K562 (cell line): Measurements from ENCODE around the gene PLAAT3. TPM values are rescaled to one million over a fixed set of nuclear protein-coding genes. Genes with fewer than 3 reads are reported as not detected.

Source experiments
- ARHGAP35 ChIP-seq: fragments of 450-650 bp; IDR thresholded peaks from 2 replicates; pipeline ENCODE4 v1.6.1; 2018; ENCODE audit not compliant: partially characterized antibody
- CBFA2T3 ChIP-seq: fragments of 450-650 bp; IDR thresholded peaks from 2 replicates; pipeline ENCODE4 v1.6.1; 2017
- ELF1 ChIP-seq: fragments of 200-800 bp; sonication (Bioruptor generic); IDR thresholded peaks from 2 replicates; pipeline ENCODE4 v1.6.1; 2016; ENCODE audit warnings: missing genetic modification characterization, missing compliant biosample characterization
- HDAC2 ChIP-seq: fragments of 450-650 bp; IDR thresholded peaks from 2 replicates; pipeline ENCODE4 v1.6.1; 2016; ENCODE audit warnings: mild to moderate bottlenecking
- HDAC3 ChIP-seq: fragments of 450-650 bp; IDR thresholded peaks from 2 replicates; pipeline ENCODE4 v1.6.1; 2018; ENCODE audit warnings: borderline replicate concordance, mild to moderate bottlenecking, moderate library complexity; ENCODE audit not compliant: partially characterized antibody
- HMGN3 ChIP-seq: IDR thresholded peaks from 2 replicates; pipeline ENCODE4 v1.6.1; 2011; ENCODE audit warnings: borderline replicate concordance, low read depth, mild to moderate bottlenecking, mixed read lengths, low read length; ENCODE audit not compliant: insufficient read length; ENCODE audit errors: extremely low read depth
- HOXB6 ChIP-seq: fragments of 250-450 bp; sonication (Bioruptor Pico); IDR thresholded peaks from 2 replicates; pipeline ENCODE4 v1.5.1; 2022; ENCODE audit warnings: mild to moderate bottlenecking, borderline replicate concordance
- MAZ ChIP-seq, 2 experiments: fragments of 450-650 bp in 1 of 2; sonication (generic) in 1 of 2; formaldehyde crosslinking; IDR thresholded peaks in 1 of 2; conservative IDR thresholded peaks in 1 of 2; 2 replicates each; pipeline versions ENCODE4 v1.4.0 to v1.5.0; 2020; ENCODE audit warnings: mild to moderate bottlenecking in 1 of 2, missing genetic modification reagents in 1 of 2
- MEIS2 ChIP-seq: fragments of 450-650 bp; IDR thresholded peaks from 2 replicates; pipeline ENCODE4 v1.6.1; 2014; ENCODE audit warnings: mild to moderate bottlenecking; ENCODE audit not compliant: partially characterized antibody
- POLR2H ChIP-seq: IDR thresholded peaks from 2 replicates; pipeline ENCODE4 v1.6.1; 2016; ENCODE audit warnings: missing genetic modification characterization, low read depth, mild to moderate bottlenecking, control low read depth, missing compliant biosample characterization, moderate library complexity
- RAD51 ChIP-seq: fragments of 450-650 bp; IDR thresholded peaks from 2 replicates; pipeline ENCODE4 v1.7.1; 2016; ENCODE audit warnings: low read depth, mild to moderate bottlenecking, borderline replicate concordance
- SIN3A ChIP-seq, 2 experiments: fragments of 150-350 bp in 1 of 2; IDR thresholded peaks; 2 replicates each; pipeline ENCODE4 v1.6.1; 2011 to 2016; ENCODE audit warnings: borderline replicate concordance in 2 of 2, low read depth in 2 of 2, low read length in 2 of 2, mild to moderate bottlenecking in 2 of 2, moderate library complexity in 2 of 2; ENCODE audit not compliant: control insufficient read depth in 1 of 2
- SPI1 ChIP-seq: IDR thresholded peaks from 2 replicates; pipeline ENCODE4 v1.6.1; 2011; ENCODE audit warnings: low read depth, low read length, control low read depth, borderline replicate concordance
- TEAD2 ChIP-seq: fragments of 450-650 bp; IDR thresholded peaks from 2 replicates; pipeline ENCODE4 v1.6.1; 2016; ENCODE audit warnings: missing genetic modification characterization, control low read depth, missing compliant biosample characterization
- U2AF2 ChIP-seq: fragments of 200-400 bp; formaldehyde crosslinking; optimal IDR thresholded peaks from 2 replicates; pipeline ENCODE3; 2017; ENCODE audit warnings: low read depth, mild to moderate bottlenecking, low read length
- ZFP1 ChIP-seq: fragments of 450-650 bp; formaldehyde crosslinking; IDR thresholded peaks from 2 replicates; pipeline ENCODE4 v1.4.0; 2020; ENCODE audit warnings: mild to moderate bottlenecking, mixed read lengths
- ZKSCAN8 ChIP-seq: fragments of 200-800 bp; sonication (Bioruptor generic); IDR thresholded peaks from 2 replicates; pipeline ENCODE4 v1.6.1; 2016; ENCODE audit warnings: missing genetic modification characterization, missing compliant biosample characterization
- polyA plus RNA-seq, 8 experiments: library from polyadenylated mRNA; depleted of rRNA in 4 of 8; stranded (reverse) in 5 of 8; unstranded in 3 of 8; fragments of >200 nt; fragmentation: Nextera tagmentation in 2 of 8; fragmentation: Illumina TruSeq in 1 of 8; extraction: Ambion mirVana in 2 of 8; extraction: Trizol in 1 of 8; gene quantifications; 2 replicates each; pipeline versions ENCODE4 v1.2.1 to v1.2.3, GENCODE V29; 2011 to 2014; ENCODE audit warnings: inconsistent platforms in 1 of 8, missing spikeins in 1 of 8
- total RNA-seq, 7 experiments: library from RNA; depleted of rRNA in 6 of 7; stranded (reverse); fragments of >200 nt in 6 of 7; fragmentation: Illumina TruSeq in 2 of 7; extraction: Trizol in 2 of 7; gene quantifications; 2 replicates each; pipeline versions ENCODE4 v1.2.1 to v1.2.3, GENCODE V29; 2011 to 2021; ENCODE audit warnings: low replicate concordance in 1 of 7
- TF ChIP-seq, protein P1 (sequence below): sonication (generic); formaldehyde crosslinking; IDR thresholded peaks from 2 replicates; pipeline ENCODE4 v1.8.0; 2023; ENCODE audit warnings: mild to moderate bottlenecking, missing genetic modification reagents
- TF ChIP-seq, protein P2 (sequence below): fragments of 450-650 bp; IDR thresholded peaks from 2 replicates; pipeline ENCODE4 v1.6.1; 2018; ENCODE audit warnings: mild to moderate bottlenecking, low read depth; ENCODE audit not compliant: partially characterized antibody
- TF ChIP-seq, protein P3 (sequence below), 2 experiments: fragments of 250-450 bp in 1 of 2; fragments of 450-650 bp in 1 of 2; sonication (Bioruptor Pico) in 1 of 2; IDR thresholded peaks; 2 replicates each; pipeline versions ENCODE4 v1.6.1 to v1.8.0; 2016 to 2021; ENCODE audit warnings: mild to moderate bottlenecking in 2 of 2, moderate library complexity in 2 of 2, missing compliant biosample characterization in 1 of 2, missing genetic modification characterization in 1 of 2

PLAAT3 gene
- total and polyA plus RNA-seq, 9 of the 15 experiments (the other 6 are each of a cell fraction or from before 2014, with no cell fraction given) = 0.80 to 2.7 (median 1.4) TPM

DNA sequence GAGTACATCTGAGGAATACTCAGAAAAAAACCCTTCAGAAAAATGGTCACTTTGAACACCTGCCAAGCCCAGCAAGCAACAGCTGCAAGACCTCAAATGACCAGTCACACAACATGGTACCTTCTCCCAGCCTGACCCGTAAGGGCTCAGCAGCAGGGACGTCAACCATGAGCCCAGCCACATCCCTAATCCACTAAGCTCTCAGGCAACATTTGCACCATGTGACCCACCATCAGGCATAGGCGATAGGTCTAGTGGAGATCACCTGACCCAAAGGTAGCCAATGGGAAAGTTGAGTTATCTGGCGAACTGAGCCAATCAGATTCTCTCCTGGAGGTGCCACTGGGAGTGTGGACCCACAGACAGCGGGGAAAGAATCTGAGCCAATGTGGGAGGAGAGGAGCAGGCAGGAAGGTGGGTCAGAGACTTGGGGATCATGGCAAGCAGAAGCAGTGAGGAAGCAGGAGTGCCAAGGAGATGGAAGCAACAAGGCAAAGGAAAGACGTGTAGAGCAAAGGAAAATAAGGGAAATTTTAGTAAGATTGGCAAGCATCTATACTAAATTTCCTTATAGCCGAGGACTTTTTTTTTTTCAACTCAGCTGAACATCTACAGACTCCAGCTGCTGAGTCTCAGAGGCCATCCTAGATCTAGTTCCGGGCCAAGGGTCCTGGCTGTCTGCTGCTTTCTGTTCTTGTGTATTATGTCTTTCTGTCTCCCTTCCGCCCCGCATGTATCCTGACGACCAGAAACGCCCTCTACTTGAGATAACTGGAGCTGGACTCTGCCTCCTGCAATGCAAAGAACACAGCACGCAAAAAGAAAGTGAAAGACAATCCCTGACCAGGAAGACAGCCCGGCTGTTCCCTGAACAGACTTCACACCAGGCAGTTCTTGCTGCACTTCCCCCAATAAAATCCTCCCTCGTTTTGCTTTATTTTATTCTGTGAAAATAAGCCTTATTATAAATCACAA is 40.1 kb downstream of the PLAAT3 start (continued):
- TF ChIP-seq, protein P1, sequence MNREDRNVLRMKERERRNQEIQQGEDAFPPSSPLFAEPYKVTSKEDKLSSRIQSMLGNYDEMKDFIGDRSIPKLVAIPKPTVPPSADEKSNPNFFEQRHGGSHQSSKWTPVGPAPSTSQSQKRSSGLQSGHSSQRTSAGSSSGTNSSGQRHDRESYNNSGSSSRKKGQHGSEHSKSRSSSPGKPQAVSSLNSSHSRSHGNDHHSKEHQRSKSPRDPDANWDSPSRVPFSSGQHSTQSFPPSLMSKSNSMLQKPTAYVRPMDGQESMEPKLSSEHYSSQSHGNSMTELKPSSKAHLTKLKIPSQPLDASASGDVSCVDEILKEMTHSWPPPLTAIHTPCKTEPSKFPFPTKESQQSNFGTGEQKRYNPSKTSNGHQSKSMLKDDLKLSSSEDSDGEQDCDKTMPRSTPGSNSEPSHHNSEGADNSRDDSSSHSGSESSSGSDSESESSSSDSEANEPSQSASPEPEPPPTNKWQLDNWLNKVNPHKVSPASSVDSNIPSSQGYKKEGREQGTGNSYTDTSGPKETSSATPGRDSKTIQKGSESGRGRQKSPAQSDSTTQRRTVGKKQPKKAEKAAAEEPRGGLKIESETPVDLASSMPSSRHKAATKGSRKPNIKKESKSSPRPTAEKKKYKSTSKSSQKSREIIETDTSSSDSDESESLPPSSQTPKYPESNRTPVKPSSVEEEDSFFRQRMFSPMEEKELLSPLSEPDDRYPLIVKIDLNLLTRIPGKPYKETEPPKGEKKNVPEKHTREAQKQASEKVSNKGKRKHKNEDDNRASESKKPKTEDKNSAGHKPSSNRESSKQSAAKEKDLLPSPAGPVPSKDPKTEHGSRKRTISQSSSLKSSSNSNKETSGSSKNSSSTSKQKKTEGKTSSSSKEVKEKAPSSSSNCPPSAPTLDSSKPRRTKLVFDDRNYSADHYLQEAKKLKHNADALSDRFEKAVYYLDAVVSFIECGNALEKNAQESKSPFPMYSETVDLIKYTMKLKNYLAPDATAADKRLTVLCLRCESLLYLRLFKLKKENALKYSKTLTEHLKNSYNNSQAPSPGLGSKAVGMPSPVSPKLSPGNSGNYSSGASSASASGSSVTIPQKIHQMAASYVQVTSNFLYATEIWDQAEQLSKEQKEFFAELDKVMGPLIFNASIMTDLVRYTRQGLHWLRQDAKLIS (CRISPR knock-in tag) = no peak
- TF ChIP-seq MAZ (CRISPR knock-in tag; conservative IDR thresholded peaks at IDR 0.05 in 1 of 2, IDR thresholded peaks at IDR 0.05 in 1 of 2) (peak in 1 of 2 experiments; percentile 58; a peak in 2 of 4 replicates), SIN3A (IDR thresholded peaks at IDR 0.05; ENCODE audit: borderline replicate concordance in 2 of 2, control insufficient read depth in 1 of 2, low read depth in 2 of 2, low read length in 2 of 2) (peak in 1 of 2 experiments; percentile 29; a peak in 1 of 4 replicates), TEAD2 (0 out of 2 replicates have a peak, but pooled peaks have one; percentile 21), ELF1 (tag) (peak; percentile 96), RAD51 (peak; percentile 90), ARHGAP35 (no peak), ZFP1 (CRISPR knock-in tag) (no peak), HOXB6 (CRISPR knock-in tag) (no peak), HDAC3 (no peak), ZKSCAN8 (CRISPR knock-in tag) (peak; percentile 46), MEIS2 (no peak), HDAC2 (no peak), POLR2H (peak; percentile 53; the same call in 1 of the 2 replicates), U2AF2 (no peak), SPI1 (peak; percentile 38; the same call in 1 of the 2 replicates), CBFA2T3 (peak; percentile 47), HMGN3 (no peak)
- TF ChIP-seq, protein P2, sequence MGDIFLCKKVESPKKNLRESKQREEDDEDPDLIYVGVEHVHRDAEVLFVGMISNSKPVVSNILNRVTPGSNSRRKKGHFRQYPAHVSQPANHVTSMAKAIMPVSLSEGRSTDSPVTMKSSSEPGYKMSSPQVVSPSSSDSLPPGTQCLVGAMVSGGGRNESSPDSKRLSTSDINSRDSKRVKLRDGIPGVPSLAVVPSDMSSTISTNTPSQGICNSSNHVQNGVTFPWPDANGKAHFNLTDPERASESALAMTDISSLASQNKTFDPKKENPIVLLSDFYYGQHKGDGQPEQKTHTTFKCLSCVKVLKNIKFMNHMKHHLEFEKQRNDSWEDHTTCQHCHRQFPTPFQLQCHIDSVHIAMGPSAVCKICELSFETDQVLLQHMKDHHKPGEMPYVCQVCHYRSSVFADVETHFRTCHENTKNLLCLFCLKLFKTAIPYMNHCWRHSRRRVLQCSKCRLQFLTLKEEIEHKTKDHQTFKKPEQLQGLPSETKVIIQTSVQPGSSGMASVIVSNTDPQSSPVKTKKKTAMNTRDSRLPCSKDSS = no peak
- TF ChIP-seq, protein P3, sequence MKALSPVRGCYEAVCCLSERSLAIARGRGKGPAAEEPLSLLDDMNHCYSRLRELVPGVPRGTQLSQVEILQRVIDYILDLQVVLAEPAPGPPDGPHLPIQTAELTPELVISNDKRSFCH (CRISPR knock-in tag; IDR thresholded peaks at IDR 0.05) = no peak
- TF ChIP-seq, protein P3 (tag; IDR thresholded peaks at IDR 0.05) = no peak
